HEK293T (cell line): ENCODE measurements around the gene NRDC.

Experiments used
- CTCF ChIA-PET: fragments of 350-600 bp; formaldehyde crosslinking; extraction: SDS; loops from one replicate; lab custom pipeline; 2021; ENCODE audit warnings: antibody characterized with exemption, inconsistent platforms; lab: Yijun Ruan, JAX
- POLR2A ChIA-PET: fragments of 350-600 bp; formaldehyde crosslinking; extraction: SDS; loops from one replicate; lab custom pipeline; 2020; ENCODE audit warnings: antibody characterized with exemption, inconsistent platforms; lab: Yijun Ruan, JAX
- DNase-seq: peaks from one replicate; pipeline ENCODE4 v3.0.0; 2012; ENCODE audit warnings: mixed read lengths; ENCODE audit errors: extremely low spot score
- ARNT ChIP-seq: fragments of 450-650 bp; IDR thresholded peaks from 2 replicates; pipeline ENCODE4 v1.6.1; 2017; ENCODE audit warnings: mild to moderate bottlenecking
- BHLHE40 ChIP-seq: fragments of 450-650 bp; IDR thresholded peaks from 2 replicates; pipeline ENCODE4 v1.6.1; 2016; ENCODE audit warnings: mild to moderate bottlenecking, moderate library complexity, borderline replicate concordance
- CTBP1 ChIP-seq: fragments of 450-650 bp; IDR thresholded peaks from 2 replicates; pipeline ENCODE4 v1.6.1; 2016; ENCODE audit warnings: borderline replicate concordance
- ELF4 ChIP-seq: fragments of 450-650 bp; IDR thresholded peaks from 2 replicates; pipeline ENCODE4 v1.6.1; 2017; ENCODE audit warnings: antibody characterized with exemption
- FOXA1 ChIP-seq: fragments of 450-650 bp; IDR thresholded peaks from 2 replicates; pipeline ENCODE4 v1.6.1; 2016; ENCODE audit warnings: mild to moderate bottlenecking
- FOXK2 ChIP-seq: fragments of 450-650 bp; IDR thresholded peaks from 2 replicates; pipeline ENCODE4 v1.6.1; 2016; ENCODE audit warnings: mild to moderate bottlenecking
- FOXM1 ChIP-seq: fragments of 450-650 bp; IDR thresholded peaks from 2 replicates; pipeline ENCODE4 v1.6.1; 2017; ENCODE audit warnings: mild to moderate bottlenecking, borderline replicate concordance
- HDGF ChIP-seq: fragments of 450-650 bp; IDR thresholded peaks from 2 replicates; pipeline ENCODE4 v1.6.1; 2017; ENCODE audit warnings: antibody characterized with exemption, borderline replicate concordance
- L3MBTL2 ChIP-seq: fragments of 450-650 bp; conservative IDR thresholded peaks from 2 replicates; pipeline ENCODE4 v1.6.1; 2016; ENCODE audit warnings: mild to moderate bottlenecking
- LEF1 ChIP-seq: fragments of 450-650 bp; IDR thresholded peaks from 2 replicates; pipeline ENCODE4 v1.6.1; 2017; ENCODE audit warnings: mild to moderate bottlenecking, borderline replicate concordance
- NFRKB ChIP-seq: fragments of 450-650 bp; IDR thresholded peaks from 2 replicates; pipeline ENCODE4 v1.6.1; 2016; ENCODE audit warnings: mild to moderate bottlenecking, moderate library complexity
- SP1 ChIP-seq: fragments of 450-650 bp; IDR thresholded peaks from 2 replicates; pipeline ENCODE4 v1.6.1; 2017
- SUZ12 ChIP-seq: fragments of 450-650 bp; IDR thresholded peaks from 2 replicates; pipeline ENCODE4 v1.6.1; 2016; ENCODE audit warnings: mild to moderate bottlenecking
- TARDBP ChIP-seq: fragments of 450-650 bp; IDR thresholded peaks from 2 replicates; pipeline ENCODE4 v1.6.1; 2016
- ZNF384 ChIP-seq: fragments of 450-650 bp; IDR thresholded peaks from 2 replicates; pipeline ENCODE4 v1.6.1; 2016
- TF ChIP-seq, protein P1 (sequence below): fragments of 450-650 bp; IDR thresholded peaks from 2 replicates; pipeline ENCODE4 v1.6.1; 2016

Gene NRDC

DNA sequence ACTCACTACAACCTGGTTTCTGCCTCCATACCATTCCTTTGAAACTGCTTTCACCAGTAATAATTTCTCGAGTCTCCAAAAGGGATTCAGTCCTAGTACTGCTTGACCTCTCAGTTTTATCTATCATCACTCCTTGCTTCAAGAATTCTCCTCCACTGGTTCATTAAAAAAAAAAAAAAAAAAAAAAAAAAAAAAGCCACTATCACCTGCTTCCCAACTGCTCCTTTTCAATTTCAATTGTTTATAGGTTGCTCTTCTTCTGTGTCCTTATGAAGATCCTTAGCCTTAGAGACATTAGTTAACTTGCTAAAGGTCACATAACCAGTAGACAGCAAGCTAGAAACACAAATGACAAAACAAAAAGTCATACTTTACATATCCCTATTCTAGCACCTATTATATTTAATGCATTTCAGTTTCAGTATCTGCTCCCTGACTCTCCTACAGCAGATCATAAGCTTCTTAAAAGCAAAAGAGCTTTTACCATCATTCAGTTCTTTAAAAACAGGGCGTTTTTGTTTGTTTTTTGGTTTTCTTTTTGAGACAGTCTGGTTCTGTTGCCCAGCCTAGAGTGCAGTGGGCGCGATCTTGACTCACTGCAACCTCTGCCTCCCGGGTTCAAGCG, 7.1 kb downstream of the NRDC start:
- no peak for DNase-seq
- TF ChIP-seq ZNF384 (peak; percentile 29; the same call in 1 of the 2 replicates), FOXA1 (no peak)
- POLR2A ChIA-PET, result no interaction called here
- CTCF ChIA-PET, result no interaction called here

DNA sequence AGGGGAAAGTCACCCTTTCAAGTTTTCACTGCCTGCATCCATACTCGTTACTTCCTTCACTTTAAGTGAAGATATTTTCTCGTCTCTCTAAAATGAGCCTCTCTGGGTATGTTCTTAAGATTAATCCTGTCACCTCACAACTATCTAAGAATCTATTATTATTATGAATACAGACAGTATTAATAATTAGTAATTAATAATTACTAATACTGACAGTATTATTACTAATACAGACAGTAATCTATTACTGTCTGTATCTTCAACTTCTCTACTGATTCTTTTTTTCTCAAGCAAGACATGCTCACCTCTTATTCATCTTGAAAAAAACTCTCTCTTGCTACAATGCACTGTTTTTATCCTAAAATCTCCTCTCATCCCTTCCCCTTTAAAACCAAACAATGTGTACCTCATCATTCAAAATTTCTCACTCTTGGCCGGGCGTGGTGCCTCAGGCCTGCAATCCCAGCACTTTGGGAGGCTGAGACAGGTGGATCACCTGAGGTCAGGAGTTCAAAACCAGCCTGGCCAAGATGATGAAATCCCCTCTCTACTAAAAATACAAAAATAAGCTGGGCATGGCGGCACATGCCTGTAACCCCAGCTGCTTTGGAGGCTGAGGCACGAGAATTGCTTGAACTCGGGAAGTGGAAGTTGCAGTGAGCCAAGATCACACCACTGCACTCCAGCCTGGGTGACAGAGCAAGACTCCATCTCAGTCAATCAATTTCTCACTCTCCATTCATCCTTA, 7.8 kb downstream of the NRDC start:
- POLR2A ChIA-PET, result no interaction called here
- no peak for DNase-seq
- CTCF ChIA-PET, result no interaction called here
- TF ChIP-seq BHLHE40 (no peak), SUZ12 (no peak), FOXA1 (no peak), ELF4 (no peak), LEF1 (no peak), NFRKB (no peak)

DNA sequence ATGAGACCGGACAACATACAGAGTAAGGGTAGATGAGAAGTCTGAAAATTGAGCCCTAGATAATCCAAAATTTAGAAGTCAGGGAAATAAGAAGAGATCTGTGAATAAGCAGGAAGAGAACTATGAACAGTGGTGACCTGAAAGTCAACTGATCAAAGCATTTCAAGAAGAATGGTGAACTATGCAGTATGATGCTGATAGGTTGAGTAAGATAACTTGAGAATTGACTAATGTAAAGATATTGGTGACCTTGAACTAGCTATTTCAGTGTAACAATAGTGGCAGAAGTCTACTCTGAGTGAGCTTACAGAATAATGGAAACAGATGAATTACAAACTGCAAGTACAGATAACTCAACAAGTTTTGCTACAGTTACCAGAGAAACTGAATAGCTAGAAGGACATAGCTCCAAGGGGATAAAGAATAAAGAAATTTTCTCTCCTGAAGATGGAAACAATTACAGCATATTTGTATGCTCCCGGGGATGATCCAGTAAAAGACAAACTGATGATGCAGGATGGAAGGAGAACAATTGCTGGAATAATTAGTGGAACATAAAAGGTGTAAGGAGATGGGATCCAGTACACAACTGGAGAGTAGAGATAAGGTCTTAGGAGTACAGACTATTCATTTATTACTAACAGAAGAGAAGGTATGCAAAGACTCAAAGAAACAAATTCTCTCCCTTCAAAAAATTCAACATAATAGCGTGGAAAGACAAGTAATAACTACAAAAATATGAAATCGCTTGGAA, 10.9 kb downstream of the NRDC start:
- ChIA-PET POLR2A (interaction anchor here (1.4 kb wide), 1 partner anchor 10 kb away, joined by 4 read pairs; no protein-coding TSS in a partner anchor), CTCF (no interaction called here)
- TF ChIP-seq BHLHE40 (no peak), SP1 (no peak), ZNF384 (no peak), ARNT (no peak), HDGF (no peak), NFRKB (no peak), CTBP1 (no peak), TARDBP (no peak), FOXK2 (no peak), ELF4 (no peak), FOXA1 (no peak), FOXM1 (no peak), SUZ12 (no peak)
- TF ChIP-seq, protein P1, sequence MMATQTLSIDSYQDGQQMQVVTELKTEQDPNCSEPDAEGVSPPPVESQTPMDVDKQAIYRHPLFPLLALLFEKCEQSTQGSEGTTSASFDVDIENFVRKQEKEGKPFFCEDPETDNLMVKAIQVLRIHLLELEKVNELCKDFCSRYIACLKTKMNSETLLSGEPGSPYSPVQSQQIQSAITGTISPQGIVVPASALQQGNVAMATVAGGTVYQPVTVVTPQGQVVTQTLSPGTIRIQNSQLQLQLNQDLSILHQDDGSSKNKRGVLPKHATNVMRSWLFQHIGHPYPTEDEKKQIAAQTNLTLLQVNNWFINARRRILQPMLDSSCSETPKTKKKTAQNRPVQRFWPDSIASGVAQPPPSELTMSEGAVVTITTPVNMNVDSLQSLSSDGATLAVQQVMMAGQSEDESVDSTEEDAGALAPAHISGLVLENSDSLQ, result no peak
- DNase-seq, result no peak

DNA sequence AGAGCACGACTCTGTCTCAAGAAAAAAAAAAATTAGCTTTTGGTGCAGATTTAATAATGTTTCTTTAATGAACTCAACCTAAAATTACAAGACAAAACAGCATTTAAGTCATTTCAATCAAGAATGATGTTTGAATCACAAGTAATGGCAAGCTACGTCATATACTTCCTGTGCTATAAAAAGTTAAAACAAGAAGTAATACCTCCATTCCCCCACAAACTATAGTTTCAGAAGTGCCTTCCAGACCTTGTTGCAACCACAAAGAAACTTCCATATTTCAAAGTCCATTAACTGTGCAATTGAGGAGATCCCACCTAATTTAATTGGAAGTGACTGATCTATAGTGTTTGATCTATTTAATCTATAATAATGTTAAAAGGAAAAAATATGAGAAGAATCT, 15.1 kb downstream of the NRDC start:
- no peak for DNase-seq
- TF ChIP-seq FOXM1 (no peak), HDGF (no peak), L3MBTL2 (no peak), SUZ12 (no peak), CTBP1 (no peak), ZNF384 (no peak), FOXA1 (no peak), ARNT (no peak), SP1 (no peak), NFRKB (no peak), BHLHE40 (no peak), LEF1 (no peak), TARDBP (no peak), ELF4 (no peak), FOXK2 (no peak)
- TF ChIP-seq, protein P1, result no peak
- ChIA-PET CTCF (no interaction called here), POLR2A (interaction anchor here (1.2 kb wide), 1 partner anchor 15 kb away, joined by 3 read pairs; no protein-coding TSS in a partner anchor)

DNA sequence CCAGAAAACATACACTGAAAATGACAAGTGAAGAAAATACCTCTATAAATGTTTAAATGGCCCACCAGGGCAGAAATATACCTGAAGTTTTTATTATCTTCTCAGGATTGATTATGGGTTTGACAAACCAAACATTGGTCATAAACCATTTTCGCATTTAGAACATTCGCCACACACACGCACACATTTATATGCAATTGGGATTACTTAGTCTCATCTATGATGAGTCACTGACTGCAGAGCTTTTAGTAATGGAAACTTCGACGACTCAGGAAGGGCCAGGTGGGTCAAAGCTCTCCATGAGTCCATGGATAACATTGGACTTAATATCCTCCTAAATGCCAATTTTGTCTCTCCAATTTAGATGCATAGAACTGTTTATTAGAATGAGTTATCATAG, 16.9 kb downstream of the NRDC start:
- no peak for DNase-seq
- ChIA-PET CTCF (no interaction called here), POLR2A (no interaction called here)
- TF ChIP-seq ZNF384, result no peak
- TF ChIP-seq CTBP1, result no peak
- TF ChIP-seq, protein P1, result no peak
- no peak for TF ChIP-seq HDGF

DNA sequence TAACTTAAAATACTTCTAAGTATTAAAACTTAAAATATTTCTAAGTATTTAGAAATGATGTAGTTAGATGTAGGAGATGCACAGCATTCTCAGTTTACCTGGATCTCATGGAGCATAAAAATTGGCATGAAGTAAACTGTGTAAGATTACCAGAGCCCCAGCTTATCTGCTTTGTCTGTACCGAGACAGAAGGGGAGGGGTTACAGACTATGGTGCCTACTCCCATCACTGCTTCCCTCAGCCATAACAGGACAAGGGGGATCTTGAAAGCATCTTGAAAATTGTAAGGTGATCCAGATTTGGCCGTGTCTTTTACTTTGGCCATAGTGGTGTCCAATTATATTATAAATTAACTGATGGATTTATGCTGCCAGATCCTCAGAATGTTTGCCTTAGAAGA, 18.8 kb downstream of the NRDC start:
- POLR2A ChIA-PET, result no interaction called here
- TF ChIP-seq LEF1 (no peak), SUZ12 (no peak), ZNF384 (no peak), TARDBP (no peak), HDGF (no peak), FOXM1 (no peak), SP1 (no peak), NFRKB (no peak)
- TF ChIP-seq, protein P1, result no peak
- CTCF ChIA-PET, result no interaction called here
- no peak for DNase-seq
